GM10847 (cell line): ENCODE results near the gene ZGPAT.

ENCODE experiments used
- POLR2A ChIP-seq: IDR thresholded peaks from 2 replicates; pipeline ENCODE4 v1.6.1; 2011; ENCODE audit not compliant: insufficient read length; ENCODE audit errors: extremely low read depth

The ZGPAT gene

GRCh38 chr20:63782051-63782471, 74.2 kb downstream of the ZGPAT start:
- TF ChIP-seq POLR2A: no peak

- no peak for TF ChIP-seq POLR2A
Measured at GRCh38 chr20:63782521-63782971, 74.7 kb downstream of the ZGPAT start.

- TF ChIP-seq POLR2A: no peak
Measured at GRCh38 chr20:63783970-63784369, 76.1 kb downstream of the ZGPAT start.

- TF ChIP-seq POLR2A: no peak
Measured at GRCh38 chr20:63785691-63786131, 77.9 kb downstream of the ZGPAT start.
